SU-DHL-6 (cell line): Measurements from ENCODE around the gene TIMM17A.

ENCODE experiments used
- H2AFZ ChIP-seq: fragments of 200-600 bp; sonication (generic); 2 replicates; pipeline ENCODE4 v1.6.1; 2014; ENCODE audit warnings: low read depth, mild to moderate bottlenecking, moderate library complexity, mixed read lengths, antibody characterized with exemption, low read length; ENCODE audit not compliant: severe bottlenecking
- H3F3A ChIP-seq: fragments of 200-600 bp; shearing (Covaris generic); 2 replicates; pipeline ENCODE4 v1.6.0; 2016; ENCODE audit warnings: antibody characterized with exemption, mild to moderate bottlenecking; ENCODE audit not compliant: insufficient read depth
- H3K27ac ChIP-seq: fragments of 200-600 bp; sonication (generic); 2 replicates; pipeline ENCODE4 v1.5.1; 2016; ENCODE audit warnings: low read depth, mild to moderate bottlenecking, low read length, moderate library complexity, mixed read lengths
- H3K27me3 ChIP-seq: fragments of 200-600 bp; sonication (generic), shearing (Covaris generic); 2 replicates; pipeline ENCODE4 v1.6.0; 2014; ENCODE audit warnings: mild to moderate bottlenecking, low read length
- H3K36me3 ChIP-seq: fragments of 200-600 bp; sonication (generic); 2 replicates; pipeline ENCODE4 v1.6.1; 2014; ENCODE audit warnings: mild to moderate bottlenecking, low read length, mixed read lengths
- H3K4me2 ChIP-seq: fragments of 300-600, 200-600 bp; shearing (Covaris generic), sonication (generic); 2 replicates; pipeline ENCODE4 v1.6.0; 2014; ENCODE audit warnings: low read length, low read depth, mild to moderate bottlenecking; ENCODE audit not compliant: poor library complexity, severe bottlenecking
- H3K4me3 ChIP-seq: fragments of 200-600 bp; sonication (generic); 2 replicates; pipeline ENCODE4 v1.5.1; 2014; ENCODE audit warnings: antibody characterized with exemption, low read length, mild to moderate bottlenecking, mixed read lengths; ENCODE audit not compliant: insufficient read depth, poor library complexity, severe bottlenecking
- H3K79me2 ChIP-seq: fragments of 200-600 bp; sonication (generic); 2 replicates; pipeline ENCODE4 v1.6.1; 2014; ENCODE audit warnings: mild to moderate bottlenecking, low read length, moderate library complexity; ENCODE audit not compliant: insufficient read depth
- H3K9ac ChIP-seq: fragments of 200-600 bp; sonication (generic); 2 replicates; pipeline ENCODE4 v1.7.0; 2014; ENCODE audit warnings: mild to moderate bottlenecking, low read length
- H3K9me2 ChIP-seq: fragments of 200-600 bp; sonication (generic); replicated peaks from 2 replicates; pipeline ENCODE4 v1.6.1; 2014; ENCODE audit warnings: low read length; ENCODE audit not compliant: insufficient read depth
- H3K9me3 ChIP-seq: fragments of 200-600 bp; sonication (generic); 2 replicates; pipeline ENCODE4 v1.6.1; 2014; ENCODE audit warnings: low read length, mixed read lengths; ENCODE audit not compliant: insufficient read depth
- H4K20me1 ChIP-seq: fragments of 200-600 bp; sonication (generic); 2 replicates; pipeline ENCODE4 v1.6.1; 2014; ENCODE audit warnings: low read depth, mild to moderate bottlenecking, antibody characterized with exemption, low read length, moderate library complexity, mixed read lengths
- EZH2phosphoT487 ChIP-seq: fragments of 200-600 bp; sonication (generic), shearing (Covaris generic); conservative IDR thresholded peaks from 2 replicates; pipeline ENCODE4 v1.6.1; 2018; ENCODE audit warnings: mild to moderate bottlenecking, antibody characterized with exemption, low read length, moderate library complexity, mixed read lengths
- TF ChIP-seq, protein P1 (sequence below): fragments of 200-600 bp; sonication (generic); IDR thresholded peaks from one replicate; pipeline ENCODE4 v1.5.1; 2017; ENCODE audit warnings: antibody characterized with exemption, mild to moderate bottlenecking, low read length, moderate library complexity; ENCODE audit not compliant: insufficient read depth, poor library complexity, severe bottlenecking

TIMM17A gene

DNA sequence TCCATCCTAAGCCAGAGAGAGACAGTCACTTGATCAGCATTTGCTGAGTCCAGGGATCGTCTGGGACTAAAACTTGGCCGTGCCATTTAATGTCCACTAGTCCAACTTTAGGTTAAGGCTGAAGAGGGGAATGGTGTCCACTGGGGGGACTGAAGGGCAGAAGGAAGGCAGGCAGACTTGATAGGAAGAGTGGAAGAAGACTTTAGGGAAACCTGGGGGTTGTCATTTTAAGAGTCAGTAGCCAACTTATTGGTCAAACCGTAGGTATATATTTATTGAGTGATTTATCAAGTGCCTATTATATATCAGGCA lies 7.7 kb upstream of the TIMM17A start:
- H3K27me3 ChIP-seq: no peaks in the 10 kb centered on the region
- H4K20me1 ChIP-seq: no peaks in the 10 kb centered on the region
- H3K9me3 ChIP-seq: no peaks in the 10 kb centered on the region
- H3K79me2 ChIP-seq: no peaks in the 10 kb centered on the region
- no peak for TF ChIP-seq EZH2phosphoT487
- TF ChIP-seq, protein P1, sequence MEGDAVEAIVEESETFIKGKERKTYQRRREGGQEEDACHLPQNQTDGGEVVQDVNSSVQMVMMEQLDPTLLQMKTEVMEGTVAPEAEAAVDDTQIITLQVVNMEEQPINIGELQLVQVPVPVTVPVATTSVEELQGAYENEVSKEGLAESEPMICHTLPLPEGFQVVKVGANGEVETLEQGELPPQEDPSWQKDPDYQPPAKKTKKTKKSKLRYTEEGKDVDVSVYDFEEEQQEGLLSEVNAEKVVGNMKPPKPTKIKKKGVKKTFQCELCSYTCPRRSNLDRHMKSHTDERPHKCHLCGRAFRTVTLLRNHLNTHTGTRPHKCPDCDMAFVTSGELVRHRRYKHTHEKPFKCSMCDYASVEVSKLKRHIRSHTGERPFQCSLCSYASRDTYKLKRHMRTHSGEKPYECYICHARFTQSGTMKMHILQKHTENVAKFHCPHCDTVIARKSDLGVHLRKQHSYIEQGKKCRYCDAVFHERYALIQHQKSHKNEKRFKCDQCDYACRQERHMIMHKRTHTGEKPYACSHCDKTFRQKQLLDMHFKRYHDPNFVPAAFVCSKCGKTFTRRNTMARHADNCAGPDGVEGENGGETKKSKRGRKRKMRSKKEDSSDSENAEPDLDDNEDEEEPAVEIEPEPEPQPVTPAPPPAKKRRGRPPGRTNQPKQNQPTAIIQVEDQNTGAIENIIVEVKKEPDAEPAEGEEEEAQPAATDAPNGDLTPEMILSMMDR: no peak
- H2AFZ ChIP-seq: no peak overlapping the region
- no peaks in the 10 kb centered on the region for H3K9me2 ChIP-seq
- no peak overlapping the region for H3K4me3 ChIP-seq
- H3K27ac ChIP-seq: no peak overlapping the region
- H3K9ac ChIP-seq: no peak overlapping the region
- H3K36me3 ChIP-seq: no peaks in the 10 kb centered on the region
- H3K4me2 ChIP-seq: no peak overlapping the region
- no peaks in the 10 kb centered on the region for H3F3A ChIP-seq

DNA sequence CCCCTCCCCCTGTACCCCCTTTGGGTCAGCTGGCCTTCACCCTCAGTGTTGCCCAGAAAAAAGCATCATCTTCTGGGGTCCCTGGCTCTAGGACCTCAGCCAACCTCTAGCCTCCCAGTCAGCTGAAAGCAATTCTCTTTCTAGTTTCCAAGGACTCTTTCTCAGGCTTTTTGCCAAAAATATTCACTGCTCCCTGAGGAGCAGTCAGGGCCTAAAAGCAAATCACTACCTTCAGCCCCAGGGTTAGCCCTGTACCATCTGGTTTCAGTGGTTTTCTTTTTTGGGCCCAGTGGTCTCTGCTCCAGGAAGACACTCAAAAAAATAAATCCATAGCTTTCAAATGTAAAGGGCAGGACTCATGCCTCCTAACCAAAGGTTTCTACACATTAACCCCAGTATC lies 5.8 kb upstream of the TIMM17A start:
- Histone ChIP-seq H3K36me3 (no peaks in the 10 kb centered on the region), H3K9me2 (no peaks in the 10 kb centered on the region), H3K27ac (no peak overlapping the region), H3K9me3 (no peaks in the 10 kb centered on the region), H3F3A (no peaks in the 10 kb centered on the region), H3K79me2 (no peaks in the 10 kb centered on the region), H3K4me2 (no peak overlapping the region), H3K9ac (no peak overlapping the region), H4K20me1 (no peaks in the 10 kb centered on the region), H3K27me3 (no peaks in the 10 kb centered on the region), H3K4me3 (no peak overlapping the region), H2AFZ (no peak overlapping the region)
- TF ChIP-seq EZH2phosphoT487: no peak
- TF ChIP-seq, protein P1: no peak

DNA sequence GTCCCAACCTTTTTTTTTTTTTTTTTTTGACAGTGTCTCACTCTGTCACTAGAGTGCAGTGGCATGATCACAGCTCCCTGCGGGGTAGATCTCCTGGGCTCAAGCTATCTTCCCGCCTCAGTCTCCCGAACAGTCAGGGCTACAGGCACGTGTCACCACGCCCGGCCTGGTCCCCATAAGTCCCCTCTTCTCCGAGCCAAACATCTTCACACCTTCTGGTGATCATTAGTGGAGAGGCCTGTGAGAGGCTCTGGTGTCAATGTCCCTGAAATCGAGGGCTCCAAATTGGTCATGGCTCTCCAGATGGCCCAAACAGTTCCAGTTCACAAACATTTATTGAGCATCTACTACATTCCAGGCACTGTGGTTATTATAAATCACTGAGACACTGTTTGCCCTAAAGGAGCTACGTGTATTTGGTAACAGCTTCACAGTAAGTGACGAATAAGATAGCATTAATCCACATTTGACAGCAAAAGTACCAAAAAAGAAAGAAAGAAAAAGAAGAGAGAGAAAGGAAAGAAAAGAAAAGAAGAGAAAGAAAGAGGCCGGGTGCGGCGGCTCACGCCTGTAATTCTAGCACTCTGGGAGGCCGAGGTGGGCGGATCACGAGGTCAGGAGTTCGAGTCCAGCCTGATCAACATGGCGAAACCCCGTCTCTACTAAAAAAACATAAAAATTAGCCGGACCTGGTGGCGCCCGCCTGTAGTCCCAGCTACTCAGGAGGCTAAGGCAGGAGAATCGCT lies 867 bp upstream of the TIMM17A start:
- Histone ChIP-seq H3F3A (no peaks in the 10 kb centered on the region), H3K27ac (peak overlapping the region; percentile 26), H3K9me3 (no peaks in the 10 kb centered on the region), H2AFZ (peak overlapping the region; percentile 85), H3K79me2 (peaks cover 23% of the 10 kb centered on the region), H4K20me1 (no peaks in the 10 kb centered on the region), H3K4me3 (peak overlapping the region; percentile 83), H3K27me3 (no peaks in the 10 kb centered on the region), H3K9ac (peak overlapping the region; percentile 86), H3K36me3 (0 out of 2 replicates have a peak, but pooled peaks cover 6% of the 10 kb centered on the region), H3K9me2 (no peaks in the 10 kb centered on the region), H3K4me2 (peak overlapping the region; percentile 66)
- TF ChIP-seq EZH2phosphoT487: no peak
- TF ChIP-seq, protein P1: no peak
